ENCODE data around the gene PAX7. TPM values are rescaled to one million over a fixed set of nuclear protein-coding genes. Genes with fewer than 3 reads are reported as not detected.
A peak's percentile ranks its signal among the peaks of the same experiment; 100 is the strongest.

Gene PAX7
- total and polyA plus RNA-seq, 9 of the 15 experiments (the other 6 are each of a cell fraction or from before 2014, with no cell fraction given) = not detected

GRCh38 chr1:18599704-18600103, 30.9 kb upstream of the PAX7 start:
- WGBS (ENCODE audit: insufficient coverage, low coverage, missing lambda C conversion rate) = under 1% methylated on average over 9 of the region's 9 CpGs

DNA sequence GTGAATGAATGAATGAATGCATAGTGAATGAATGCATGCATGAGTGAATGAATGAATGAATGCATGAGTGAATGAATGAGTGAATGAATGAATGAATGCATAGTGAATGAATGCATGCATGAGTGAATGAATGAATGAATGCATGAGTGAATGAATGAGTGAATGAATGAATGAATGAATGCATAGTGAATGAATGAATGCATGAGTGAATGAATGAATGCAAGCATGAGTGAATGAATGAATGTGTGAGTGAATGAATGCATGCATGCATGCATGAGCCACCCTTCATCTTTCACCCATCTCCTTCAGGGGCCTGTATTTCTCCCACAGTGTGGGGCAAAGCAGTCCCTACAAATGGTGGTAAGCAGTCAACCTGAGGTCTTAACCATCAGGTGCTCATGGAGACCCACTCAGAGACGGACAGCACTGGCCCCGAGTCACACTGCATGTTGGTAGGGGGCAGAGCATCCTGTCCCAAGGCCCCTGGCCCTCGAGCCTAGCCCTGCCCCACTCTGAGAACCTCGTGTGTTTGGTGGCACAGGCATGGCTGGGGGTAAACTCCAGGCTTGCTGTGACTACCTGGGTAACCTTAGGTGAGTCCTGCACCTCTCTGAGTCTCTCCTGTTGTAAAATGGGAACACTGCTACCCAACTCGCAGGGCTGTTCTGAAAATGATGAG, 28.0 kb upstream of the PAX7 start:
- Histone ChIP-seq H3K4me3 (no peak overlapping the region), H3K27me3 (ENCODE audit: control insufficient read depth in 2 of 2, insufficient read depth in 2 of 2, low read length in 2 of 2) (peaks cover 23 to 60% of the 10 kb centered on the region in 2 experiments; a peak in 4 of 5 replicates), H3K4me2 (ENCODE audit: insufficient read depth, low read length) (no peak overlapping the region), H3K4me1 (replicated peaks in 1 of 2; ENCODE audit: control insufficient read depth in 2 of 2, insufficient read depth in 2 of 2, low read length in 2 of 2) (no peaks in the 10 kb centered on the region), H3K9me1 (ENCODE audit: control insufficient read depth, insufficient read depth, low read length) (no peaks in the 10 kb centered on the region), H3K9me3 (replicated peaks; ENCODE audit: control insufficient read depth, insufficient read depth, low read depth, low read length) (no peaks in the 10 kb centered on the region), H4K20me1 (replicated peaks; ENCODE audit: control insufficient read depth, insufficient read depth, low read length) (peaks cover 13% of the 10 kb centered on the region; the same call in 1 of the 2 replicates), H3K79me2 (ENCODE audit: control insufficient read depth, insufficient read depth, low read length) (no peaks in the 10 kb centered on the region), H2AFZ (ENCODE audit: low read depth, low read length) (no peak overlapping the region), H3K9ac (ENCODE audit: insufficient read depth in 1 of 2, low read depth in 2 of 2, low read length in 2 of 2) (no peak overlapping the region), H3K27ac (ENCODE audit: extremely low read depth, low read depth, low read length) (no peak overlapping the region), H3K36me3 (ENCODE audit: control insufficient read depth, insufficient read depth, low read length) (no peaks in the 10 kb centered on the region)
- ChIA-PET CTCF (ENCODE audit: low intra/inter-chr PET ratio) (no interaction called here), POLR2A (no interaction called here)
- FAIRE-seq = no peak
- BruUV-seq (replicated peaks) = no TSS peak
- intact Hi-C loops (cut with micrococcal nuclease) (no loop called here), in situ Hi-C loops (cut with MboI) (loop anchor here (5.0 to 25.0 kb wide), 2 partner anchors 275 to 1060 kb away; partner anchors contain the start of gene HTR6)
- peak; percentile 39 for ATAC-seq
- no peak for DNase-seq (ENCODE audit: extremely low read depth in 1 of 4, low spot score in 3 of 4)
- 4% methylated on average over 5 of the region's 5 CpGs for WGBS (ENCODE audit: insufficient coverage, low coverage, missing lambda C conversion rate)
- TF ChIP-seq BCOR (IDR thresholded peaks at IDR 0.05) (0 out of 2 replicates have a peak, but pooled peaks have one; percentile 13), TSC22D4 (tag; IDR thresholded peaks at IDR 0.05) (peak; percentile 97), CHD4 (IDR thresholded peaks at IDR 0.05; ENCODE audit: insufficient read depth, insufficient replicate concordance, low read depth, low read length, poor library complexity, severe bottlenecking) (peak; percentile 70), ZNF644 (tag; IDR thresholded peaks at IDR 0.05; ENCODE audit: low read depth) (no peak), NEUROD1 (IDR thresholded peaks at IDR 0.05; ENCODE audit: borderline replicate concordance, low read depth, low read length, partially characterized antibody) (no peak), THRAP3 (IDR thresholded peaks at IDR 0.05; ENCODE audit: borderline replicate concordance) (no peak), ZNF586 (CRISPR knock-in tag; conservative IDR thresholded peaks at IDR 0.05) (no peak), CHD1 (IDR thresholded peaks at IDR 0.05; ENCODE audit: low read length) (no peak), PML (IDR thresholded peaks at IDR 0.05; ENCODE audit: low read length) (no peak), USF1 (CRISPR knock-in tag; IDR thresholded peaks at IDR 0.05) (no peak), GTF2A2 (tag; IDR thresholded peaks at IDR 0.05) (no peak), ZNF24 (IDR thresholded peaks at IDR 0.05) (peak; percentile 100), KLF6 (CRISPR knock-in tag; IDR thresholded peaks at IDR 0.05; ENCODE audit: borderline replicate concordance) (no peak), NFRKB (IDR thresholded peaks at IDR 0.05; ENCODE audit: low read depth) (peak; percentile 71; the same call in 1 of the 2 replicates)

More at GRCh38 chr1:18599704-18600103, 30.9 kb upstream of the PAX7 start:
- intact Hi-C loops (cut with micrococcal nuclease) (no loop called here), in situ Hi-C loops (cut with MboI) (loop anchor here (5.0 to 25.0 kb wide), 3 partner anchors 223 to 1063 kb away; partner anchors contain the start of gene HTR6)
- TF ChIP-seq ZFP36 (IDR thresholded peaks at IDR 0.05; ENCODE audit: low read depth, low read length, partially characterized antibody) = peak; percentile 54
- no peak for TF ChIP-seq TBP (optimal IDR thresholded peaks at IDR 0.05; ENCODE audit: low read depth, low read length)
- no peak for TF ChIP-seq NBN (IDR thresholded peaks at IDR 0.05; ENCODE audit: low read depth)
- peak; percentile 84 for TF ChIP-seq RBM25 (IDR thresholded peaks at IDR 0.05; ENCODE audit: low read depth, low read length, severe bottlenecking)
- no peaks in the 10 kb centered on the region for H3K4me1 ChIP-seq (replicated peaks in 1 of 2; ENCODE audit: control insufficient read depth in 2 of 2, insufficient read depth in 2 of 2, low read length in 2 of 2)
- no peak overlapping the region for H3K4me2 ChIP-seq (ENCODE audit: insufficient read depth, low read length)
- no peaks in the 10 kb centered on the region for H3K36me3 ChIP-seq (ENCODE audit: control insufficient read depth, insufficient read depth, low read length)
- H3K27ac ChIP-seq (ENCODE audit: extremely low read depth, low read depth, low read length) = no peak overlapping the region
- no peaks in the 10 kb centered on the region for H3K9me1 ChIP-seq (ENCODE audit: control insufficient read depth, insufficient read depth, low read length)
- no peak overlapping the region for H2AFZ ChIP-seq (ENCODE audit: low read depth, low read length)
- peaks cover 12% of the 10 kb centered on the region; the same call in 1 of the 2 replicates for H4K20me1 ChIP-seq (replicated peaks; ENCODE audit: control insufficient read depth, insufficient read depth, low read length)
- no peaks in the 10 kb centered on the region for H3K79me2 ChIP-seq (ENCODE audit: control insufficient read depth, insufficient read depth, low read length)
- H3K27me3 ChIP-seq (ENCODE audit: control insufficient read depth in 2 of 2, insufficient read depth in 2 of 2, low read length in 2 of 2) = peaks cover 9 to 33% of the 10 kb centered on the region in 2 experiments
- no peaks in the 10 kb centered on the region for H3K9me3 ChIP-seq (replicated peaks; ENCODE audit: control insufficient read depth, insufficient read depth, low read depth, low read length)
- BruUV-seq (replicated peaks) = no TSS peak
- no peak for DNase-seq (ENCODE audit: extremely low read depth in 1 of 4, low spot score in 3 of 4)
- no peak overlapping the region for H3K4me3 ChIP-seq
- ChIA-PET CTCF (ENCODE audit: low intra/inter-chr PET ratio) (interaction anchor here (4.9 kb wide), 1 partner anchor 220 kb away, joined by 73 read pairs; no protein-coding TSS in a partner anchor), POLR2A (interaction anchor here (2.4 kb wide), 1 partner anchor 9 kb away, joined by 7 read pairs; no protein-coding TSS in a partner anchor)
- ATAC-seq = no peak
- no peak for FAIRE-seq
- no peak overlapping the region for H3K9ac ChIP-seq (ENCODE audit: insufficient read depth in 1 of 2, low read depth in 2 of 2, low read length in 2 of 2)
